Renal pelvis (tissue), 4 donors: Measurements from ENCODE around the gene HOXB5. TPM values are rescaled to one million over a fixed set of nuclear protein-coding genes. Genes with fewer than 3 reads are reported as not detected.

Source experiments
- DNase-seq: peaks from one replicate; pipeline ENCODE4 v3.0.0-alpha.2; 2013
- polyA plus RNA-seq, 3 donors: library from polyadenylated mRNA; unstranded; fragments of 120-200 nt; gene quantifications; one replicate each; pipeline ENCODE4 v1.2.1, GENCODE V29; 2013; ENCODE audit not compliant: insufficient read length in 3 of 3

HOXB5 gene
- polyA plus RNA-seq, 3 donors = 36.1 to 48.2 (median 47.4) TPM

DNA sequence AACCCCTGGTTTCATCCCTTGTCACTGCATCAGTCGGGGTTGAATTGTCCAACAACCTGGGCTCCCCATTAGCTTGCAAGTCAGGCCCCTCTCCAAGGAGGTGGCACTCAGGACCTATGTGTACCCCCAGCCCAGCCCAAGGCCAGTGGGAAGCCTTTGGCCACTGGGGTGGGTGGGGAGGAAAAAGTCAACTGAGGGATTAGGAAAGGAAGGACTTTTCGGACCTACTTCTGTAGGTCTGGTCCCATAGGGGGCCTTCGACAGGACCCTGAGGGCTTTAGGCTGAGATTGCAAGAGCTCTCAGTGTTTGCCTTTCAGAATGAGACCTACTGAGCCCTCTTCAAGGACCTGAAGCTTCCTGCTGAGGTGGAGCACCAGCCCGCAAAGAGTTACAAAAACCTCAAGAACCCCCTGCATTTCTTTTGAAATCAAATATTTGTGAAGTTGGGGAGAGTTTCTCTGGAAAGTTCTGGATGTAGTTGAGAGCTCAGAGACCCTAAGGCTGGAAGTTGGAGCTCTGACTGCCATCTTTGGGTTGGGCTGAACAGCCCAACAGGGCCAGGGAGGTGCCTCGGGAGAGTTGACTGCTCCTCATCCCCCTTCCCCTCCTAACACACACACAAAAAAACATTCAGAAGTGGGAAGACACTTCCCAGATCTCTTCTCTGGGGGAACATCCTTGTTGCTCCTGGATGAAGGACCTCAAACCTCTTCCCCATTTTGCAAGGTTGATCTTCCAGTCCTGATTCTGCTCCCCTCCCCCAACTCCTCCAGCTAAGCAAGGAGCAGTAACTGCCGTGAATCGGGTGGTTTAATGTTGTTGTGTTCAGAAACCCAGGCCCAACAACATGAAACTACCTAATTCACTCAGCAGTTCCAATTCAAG, 38.4 kb upstream of the HOXB5 start:
- DNase-seq = no peak

DNA sequence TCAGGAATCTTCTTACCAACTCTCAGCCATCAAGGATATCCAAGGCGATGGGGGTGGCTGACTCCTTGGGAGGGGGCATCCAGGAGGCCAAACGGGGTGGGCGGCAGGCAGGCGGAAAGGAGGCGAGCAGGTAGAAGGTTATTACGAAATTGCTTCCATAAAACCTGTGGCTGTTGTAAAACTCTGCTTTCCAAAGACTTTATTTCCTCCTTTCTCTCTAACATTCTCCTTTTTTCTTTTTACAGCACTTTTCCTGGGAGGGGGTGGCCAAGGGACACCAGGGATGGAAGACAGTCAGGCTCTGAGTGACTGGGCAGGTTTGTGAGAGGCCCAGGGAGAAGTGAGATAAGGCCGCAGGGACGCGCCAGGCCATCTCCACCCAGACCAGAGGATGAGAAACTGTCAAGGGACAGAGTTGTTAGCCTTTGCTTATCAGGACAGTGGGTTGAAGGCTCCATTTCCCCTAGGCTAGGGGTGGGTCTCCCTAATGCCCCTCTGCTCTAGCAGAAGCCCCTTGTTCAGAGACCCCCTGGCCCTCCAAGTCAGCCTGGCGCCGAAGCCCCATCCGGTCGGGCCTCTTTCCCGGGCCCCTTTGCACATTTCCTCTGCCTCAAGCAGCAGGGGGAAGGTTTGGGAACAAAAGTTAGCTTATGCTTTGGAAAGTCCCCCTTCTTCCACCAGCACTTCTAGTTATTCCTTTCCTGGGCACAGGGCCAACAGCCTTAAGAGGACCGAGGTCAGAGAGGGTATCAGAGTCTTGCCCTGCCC, 37.5 kb upstream of the HOXB5 start:
- DNase-seq = no peak

DNA sequence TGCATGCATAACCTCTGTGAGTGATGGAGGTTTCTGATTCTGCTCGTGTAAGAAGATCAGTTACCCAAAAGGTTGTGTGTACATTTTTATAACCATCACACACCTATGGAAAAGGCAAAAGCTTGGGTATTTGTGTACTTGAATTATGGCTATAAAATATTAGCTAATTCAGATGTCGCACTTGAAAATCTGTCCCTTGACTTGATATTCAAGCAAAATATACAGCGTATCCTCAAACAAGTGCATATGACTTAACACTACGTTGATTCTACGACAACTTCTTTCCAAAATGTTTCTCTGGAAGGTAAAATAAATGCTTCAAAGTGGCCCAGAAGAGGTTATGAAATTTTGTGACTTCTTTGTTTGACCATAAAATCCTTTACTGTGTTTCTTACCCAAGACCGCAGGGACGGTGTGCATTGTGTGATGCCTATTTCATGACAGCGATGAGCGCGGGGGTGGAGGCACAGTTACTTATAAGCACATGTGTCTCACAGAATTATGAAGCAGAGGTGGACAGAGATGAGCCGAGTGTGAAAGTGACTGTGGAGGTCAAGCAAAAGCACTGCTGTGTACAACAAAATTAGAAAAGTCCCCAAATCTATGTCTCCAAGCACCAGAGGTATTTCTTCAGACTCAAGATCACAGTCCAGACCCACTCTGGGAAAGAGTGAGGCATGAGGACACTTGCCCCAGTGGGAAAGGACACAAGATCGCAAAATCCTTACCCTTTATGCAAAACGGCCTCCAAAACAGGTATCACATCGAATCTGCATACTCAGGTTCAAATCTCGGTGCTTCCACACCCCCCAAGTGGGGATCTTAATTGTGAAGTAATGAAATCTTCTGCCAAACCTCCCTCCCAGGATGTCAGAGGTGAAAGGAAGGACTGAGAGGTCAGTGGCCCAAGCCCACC, 36.7 kb upstream of the HOXB5 start:
- no peak for DNase-seq

DNA sequence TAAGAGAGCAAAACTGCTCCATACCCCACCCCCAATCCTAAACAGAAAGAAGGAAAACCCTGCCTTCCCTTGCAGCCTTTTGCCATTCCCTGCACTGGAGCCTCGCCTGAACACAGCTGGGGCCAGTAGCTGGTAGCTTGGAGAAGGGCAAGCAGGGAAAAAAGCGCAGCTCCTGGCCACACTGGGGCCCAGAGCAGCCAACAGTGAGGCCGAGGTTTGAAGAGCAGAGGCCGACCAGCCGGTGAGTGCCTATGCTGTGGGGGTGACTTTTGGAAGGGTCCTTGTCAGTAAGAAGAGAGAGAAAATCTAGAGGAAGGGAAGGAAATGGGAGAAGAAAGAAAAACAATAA, 35.8 kb upstream of the HOXB5 start:
- DNase-seq = no peak

DNA sequence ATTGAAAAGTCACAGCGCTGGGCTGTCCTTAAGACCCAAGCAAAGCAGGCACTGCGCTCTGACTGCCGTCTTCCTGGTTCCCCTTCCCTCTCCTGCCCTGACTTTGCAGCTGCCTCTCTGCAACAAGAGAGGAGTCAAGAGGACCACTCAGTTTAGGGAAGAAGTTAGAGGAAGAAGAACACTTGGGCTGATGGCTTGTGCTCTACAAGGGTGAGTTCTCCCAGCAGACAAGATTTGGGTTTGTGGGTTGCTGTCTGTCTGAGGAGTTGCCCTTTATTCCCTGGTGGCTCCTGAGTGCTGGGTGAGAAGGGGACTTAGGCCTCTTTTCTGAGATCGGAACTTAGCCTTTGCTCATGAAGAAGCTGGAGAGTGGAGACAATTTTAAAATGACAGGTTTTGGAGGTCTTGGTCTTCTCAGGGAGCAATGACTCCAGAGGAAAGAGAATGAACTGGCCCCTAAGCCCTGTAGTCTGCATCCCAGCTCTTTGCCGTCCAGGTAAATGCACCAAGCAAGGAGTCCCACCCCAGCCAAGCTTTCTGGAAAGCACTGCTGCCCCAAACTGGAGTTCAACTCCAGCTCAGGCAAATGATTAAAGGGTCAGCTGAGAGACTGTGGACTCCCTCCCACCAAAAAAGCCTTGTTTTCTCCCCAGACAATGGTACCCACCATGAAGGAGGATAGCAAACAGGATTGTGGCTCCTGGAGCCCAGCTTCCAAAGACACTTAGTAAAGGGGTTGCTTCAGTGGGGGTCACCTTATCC, 35.3 kb upstream of the HOXB5 start:
- DNase-seq = no peak

DNA sequence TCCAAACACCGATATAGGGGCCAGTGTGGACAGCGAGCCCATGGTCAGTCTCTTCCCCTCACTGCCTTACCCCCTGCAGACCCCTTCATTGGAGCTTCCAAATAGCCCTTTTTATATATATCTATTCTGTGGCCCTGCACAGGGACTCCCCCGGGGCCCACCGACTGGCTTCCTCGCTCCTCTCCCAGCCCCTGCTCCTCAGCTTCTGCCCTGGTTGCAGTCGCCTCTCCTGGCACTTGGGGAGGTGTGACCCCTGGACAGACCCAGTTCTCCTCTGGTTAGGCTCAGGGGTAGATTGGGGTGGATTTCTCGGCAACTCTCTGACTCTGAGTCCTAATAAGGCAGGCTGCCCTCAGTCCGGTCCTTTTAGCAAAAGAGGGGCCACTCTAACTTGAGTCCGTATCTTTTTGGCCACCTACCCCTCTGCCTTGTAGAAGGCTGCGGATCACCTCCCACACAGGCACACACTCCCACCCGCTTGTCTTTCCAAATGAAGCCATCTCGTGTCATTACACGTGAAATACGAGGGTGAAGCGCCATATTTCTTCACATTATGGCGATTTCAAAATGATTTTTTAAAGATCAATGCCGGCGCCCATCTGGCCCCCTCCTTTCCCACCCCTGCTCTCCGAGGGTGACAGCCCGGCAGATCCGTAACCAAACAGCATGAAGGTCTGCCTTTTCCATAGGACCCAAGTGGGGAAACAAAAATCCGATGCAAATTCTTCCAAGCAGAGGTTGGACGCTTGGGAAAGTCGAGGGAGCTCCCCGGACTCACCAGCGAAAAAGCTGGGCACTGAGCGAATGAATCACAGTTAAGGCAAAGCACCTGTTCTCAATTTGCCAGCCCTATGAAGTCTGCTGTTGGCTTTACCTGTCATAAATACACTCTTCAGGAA, 34.3 kb upstream of the HOXB5 start:
- DNase-seq = no peak

DNA sequence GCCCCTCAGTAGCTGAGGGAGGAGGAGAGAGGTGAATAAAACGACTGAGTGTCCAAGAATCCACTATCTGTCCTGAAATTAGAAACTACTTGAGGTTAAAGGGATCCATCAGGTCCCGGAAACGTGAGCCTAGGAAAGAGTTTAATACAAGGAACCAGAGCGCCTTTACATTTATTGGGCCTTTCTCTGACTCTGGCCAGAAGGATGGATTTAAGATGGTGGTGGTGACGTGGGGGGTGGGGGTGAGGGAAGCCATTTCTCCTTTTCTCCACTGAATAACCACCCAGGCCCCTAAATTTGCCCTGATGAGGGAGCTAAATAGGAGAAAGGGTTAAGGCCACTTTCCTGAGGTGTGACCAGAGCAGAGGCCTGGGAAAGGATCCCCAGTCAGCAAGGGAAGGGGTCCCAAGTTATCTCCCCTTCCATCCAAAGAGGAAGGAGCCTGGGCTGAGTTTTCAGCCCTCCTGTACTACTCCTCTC, 33.6 kb upstream of the HOXB5 start:
- no peak for DNase-seq

DNA sequence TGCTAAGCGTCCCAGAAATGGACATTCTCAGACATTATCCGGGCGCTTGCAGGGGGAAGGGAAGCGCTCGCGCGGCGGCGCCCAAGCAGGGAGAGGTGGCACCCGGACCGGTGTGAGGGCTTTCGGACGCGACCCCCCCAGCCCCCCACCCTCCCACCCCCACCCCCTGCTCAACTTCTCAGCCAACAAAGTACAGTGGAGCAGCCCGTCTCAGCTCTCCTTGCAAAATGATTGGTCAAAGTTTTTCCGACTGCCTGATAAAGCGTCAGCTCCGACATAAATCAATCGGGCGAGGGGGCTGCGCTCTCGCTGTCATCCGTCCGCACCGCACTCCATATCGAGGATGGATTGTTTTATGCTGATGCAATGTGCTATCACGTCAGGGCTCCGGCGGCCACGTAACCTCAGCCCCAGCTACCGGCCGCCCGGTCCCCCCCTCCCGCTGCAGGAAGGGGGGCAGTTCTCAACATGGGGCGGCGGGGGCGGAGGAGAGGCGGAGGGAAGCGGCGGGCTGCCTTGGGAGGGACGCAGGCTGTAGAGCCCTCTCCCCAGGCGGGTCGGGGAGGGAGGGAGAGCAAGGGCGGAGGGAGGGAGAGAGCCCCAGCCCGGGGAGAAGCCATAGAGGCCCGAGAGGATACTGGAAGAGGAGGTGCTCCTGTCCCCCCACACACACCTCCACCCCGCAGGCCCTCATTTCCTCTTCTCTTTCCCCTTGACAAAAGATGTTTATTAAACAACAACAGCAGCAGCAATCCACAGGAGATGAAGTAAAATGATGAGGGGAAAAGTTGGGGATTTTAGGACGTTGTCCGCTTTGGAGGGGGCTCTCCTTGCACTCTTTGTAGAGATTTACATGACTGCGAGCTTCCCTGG, 32.9 kb upstream of the HOXB5 start, which contains the start of gene HOXB9:
HOXB9 (minus strand) TSS at position 114 of the 873 bp plus-strand sequence; CDS start at position 25, 89 bp downstream.
- DNase-seq = no peak

DNA sequence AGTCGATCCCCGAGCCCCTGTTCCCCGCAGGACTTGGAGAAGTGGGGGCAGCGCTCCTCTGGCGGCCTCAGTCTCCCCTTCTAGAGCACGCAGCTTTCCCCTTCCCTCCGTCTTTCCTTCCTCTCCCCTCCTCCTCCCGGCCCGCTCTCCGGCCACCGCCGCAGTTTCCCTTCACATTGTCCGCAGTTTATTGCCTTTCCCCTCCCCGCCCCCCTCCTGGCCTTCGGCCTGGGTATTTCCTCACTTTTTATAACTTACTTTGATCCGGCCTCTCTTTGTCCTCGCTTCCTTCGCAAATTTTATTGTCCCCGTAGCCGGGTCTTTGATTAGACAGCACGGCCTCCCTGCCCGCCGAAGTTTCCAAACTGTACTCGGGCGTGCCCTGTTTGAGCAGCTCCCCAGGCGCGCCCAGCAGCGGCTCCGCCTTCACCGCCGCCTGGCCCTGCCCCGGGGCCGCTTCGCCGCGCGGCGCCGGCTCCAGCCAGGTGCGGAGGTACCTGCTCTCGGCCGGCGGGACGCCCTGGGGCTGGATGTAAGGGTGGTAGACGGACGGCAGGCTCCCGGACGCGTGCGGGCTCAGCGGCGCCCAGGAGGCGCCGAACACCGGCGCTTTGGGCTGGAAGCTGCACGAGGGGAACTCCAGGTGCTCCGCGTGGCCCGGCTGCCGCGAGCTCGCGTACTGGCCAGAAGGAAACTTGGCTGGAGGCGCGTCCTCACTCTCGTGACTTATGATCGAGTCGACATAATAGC, 32.1 kb upstream of the HOXB5 start:
- DNase-seq = no peak

DNA sequence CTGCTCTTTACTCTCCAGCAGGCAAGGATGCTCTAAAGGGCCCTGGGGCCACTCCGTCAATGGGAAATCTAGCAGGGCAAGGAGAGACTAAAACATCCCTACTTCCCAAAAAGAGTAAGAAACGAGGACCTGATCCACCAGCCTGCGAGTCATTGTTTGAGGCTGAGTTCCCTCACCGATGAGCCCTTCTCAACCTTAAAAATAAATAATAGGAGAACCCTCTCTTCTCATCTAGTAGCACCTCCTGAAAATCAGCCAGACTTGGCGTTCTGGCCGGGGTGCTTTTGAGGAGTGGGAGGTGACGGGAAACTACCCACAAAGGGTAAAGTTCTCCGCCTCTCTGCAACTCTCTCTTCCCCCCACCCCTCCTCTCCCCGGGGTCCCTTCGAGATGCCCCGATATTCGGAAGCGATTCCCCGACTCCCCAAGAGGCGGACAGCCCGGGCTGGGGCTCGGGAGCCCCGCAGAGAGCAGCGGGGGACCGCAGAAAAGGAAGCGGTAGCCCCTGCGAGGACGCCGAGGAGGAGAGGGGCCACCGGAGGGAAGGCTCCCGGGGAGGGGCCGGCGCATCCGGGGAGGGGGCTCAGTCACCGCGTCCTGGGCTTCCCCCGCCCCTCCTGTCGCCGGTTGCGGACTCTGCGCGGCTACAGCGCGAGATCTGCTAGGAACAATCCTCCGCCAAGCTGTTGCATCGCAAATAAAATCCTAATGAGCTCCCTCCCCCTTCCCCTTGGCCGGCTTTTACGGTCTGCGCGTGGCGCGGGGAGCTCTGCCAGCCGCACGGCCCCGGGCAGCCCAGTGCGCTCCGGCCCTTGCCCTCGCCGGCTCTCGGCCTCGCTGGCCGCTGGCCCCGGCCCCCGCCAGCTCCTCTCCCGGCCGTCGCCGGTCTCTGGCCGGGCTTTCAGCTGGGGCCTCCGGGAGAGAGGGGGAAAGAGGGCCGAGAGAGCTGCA, 31.2 kb upstream of the HOXB5 start:
- no peak for DNase-seq

DNA sequence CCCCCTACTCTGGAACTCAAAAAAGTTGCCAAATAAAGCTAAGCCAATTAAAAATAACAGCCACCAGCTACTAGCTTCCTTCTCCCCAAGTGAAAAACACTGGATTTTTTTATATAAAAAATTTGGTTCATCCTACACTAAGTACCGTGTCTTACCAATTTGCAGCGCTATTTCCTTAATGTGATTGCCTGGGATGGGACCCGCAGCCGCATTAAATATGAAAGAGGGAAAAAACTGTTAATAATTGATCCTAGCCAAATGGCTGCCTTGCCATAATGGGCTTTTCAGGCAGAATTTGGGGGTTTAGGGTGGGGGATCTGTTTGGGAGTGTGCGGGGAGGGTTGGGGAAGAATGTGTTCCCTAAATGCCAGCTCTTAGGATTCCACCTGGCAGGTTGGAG, 30.5 kb upstream of the HOXB5 start:
- no peak for DNase-seq

DNA sequence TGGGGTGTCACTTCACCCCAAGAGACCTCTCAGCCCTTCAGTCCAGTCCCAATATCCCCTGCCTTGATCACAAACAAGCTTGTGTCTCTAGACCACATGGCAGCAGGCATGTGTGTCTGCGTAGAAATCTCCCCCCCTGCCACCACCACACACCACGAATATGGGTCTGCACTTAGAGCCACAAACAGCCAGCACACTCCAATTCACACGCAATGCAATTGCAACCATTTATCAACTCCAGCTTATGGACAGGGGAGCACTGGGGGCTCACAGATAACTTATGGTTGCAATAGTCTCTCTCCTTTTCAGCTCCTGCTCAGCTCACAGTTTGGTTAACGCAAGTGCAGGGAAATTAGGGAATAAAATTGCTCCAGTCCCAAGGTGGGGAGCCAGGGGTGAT, 30.0 kb upstream of the HOXB5 start:
- DNase-seq = no peak

DNA sequence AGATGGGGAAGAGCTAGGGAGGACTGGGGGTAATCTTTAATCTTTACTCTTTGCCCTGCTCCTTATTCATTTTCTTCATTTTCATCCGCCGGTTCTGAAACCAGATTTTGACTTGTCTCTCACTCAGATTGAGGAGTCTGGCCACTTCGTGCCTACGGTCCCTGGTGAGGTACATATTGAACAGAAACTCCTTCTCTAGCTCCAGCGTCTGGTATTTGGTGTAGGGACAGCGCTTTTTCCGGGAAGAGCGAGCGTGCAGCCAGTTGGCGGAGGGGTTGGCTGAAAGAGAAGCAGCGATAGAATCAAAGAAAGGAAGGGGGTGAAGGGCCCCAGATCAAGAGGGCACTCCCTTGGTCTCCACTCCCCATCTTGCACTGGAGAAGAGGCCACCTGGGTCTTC, 29.3 kb upstream of the HOXB5 start:
- DNase-seq = no peak

DNA sequence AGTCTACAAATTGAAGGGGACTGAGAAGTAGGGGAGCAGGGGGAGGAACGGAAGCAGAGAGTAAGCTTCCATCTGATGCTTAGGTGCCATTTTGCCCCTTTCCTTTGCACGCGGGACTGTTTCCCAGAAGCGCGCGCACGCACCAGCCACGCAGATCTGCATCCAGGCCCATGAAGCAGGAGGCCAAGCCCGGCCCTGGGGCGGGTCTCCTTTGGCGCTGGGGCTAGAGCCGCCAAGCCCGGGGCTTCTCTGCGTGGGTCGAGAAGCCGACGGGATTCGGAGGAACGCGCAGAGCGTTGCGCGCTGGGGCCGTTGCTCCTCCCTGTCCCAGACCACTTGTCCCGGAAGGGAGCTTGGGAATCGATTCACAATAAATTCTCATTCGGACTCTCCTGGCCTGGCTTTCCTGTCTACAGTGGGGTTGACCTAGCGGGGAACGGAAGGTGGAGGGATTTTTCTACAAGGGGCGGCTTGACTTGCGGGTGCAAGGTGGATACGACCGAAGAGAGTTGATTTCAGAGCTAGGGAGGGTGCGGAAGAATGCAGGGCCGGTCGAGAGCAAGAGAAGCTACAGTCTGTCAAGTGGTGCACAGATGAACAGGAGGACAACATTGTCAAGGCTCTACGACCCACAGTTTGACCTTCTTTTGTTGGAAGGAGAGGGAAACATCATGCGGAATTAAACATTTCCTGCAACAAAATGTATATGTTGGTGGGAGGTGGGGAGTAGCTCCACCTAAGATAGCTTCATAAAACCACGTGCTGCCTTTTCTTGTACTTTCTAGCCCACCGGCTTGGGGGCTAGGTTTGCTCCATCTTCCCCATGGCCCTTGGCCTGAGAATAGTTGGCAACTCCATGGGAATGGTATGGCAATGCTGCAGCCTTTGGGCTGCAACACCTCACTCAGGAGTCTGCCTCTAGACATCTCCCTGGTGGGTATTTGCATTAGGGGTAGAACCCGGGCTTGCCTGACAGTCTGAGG, 28.1 kb upstream of the HOXB5 start:
- no peak for DNase-seq

DNA sequence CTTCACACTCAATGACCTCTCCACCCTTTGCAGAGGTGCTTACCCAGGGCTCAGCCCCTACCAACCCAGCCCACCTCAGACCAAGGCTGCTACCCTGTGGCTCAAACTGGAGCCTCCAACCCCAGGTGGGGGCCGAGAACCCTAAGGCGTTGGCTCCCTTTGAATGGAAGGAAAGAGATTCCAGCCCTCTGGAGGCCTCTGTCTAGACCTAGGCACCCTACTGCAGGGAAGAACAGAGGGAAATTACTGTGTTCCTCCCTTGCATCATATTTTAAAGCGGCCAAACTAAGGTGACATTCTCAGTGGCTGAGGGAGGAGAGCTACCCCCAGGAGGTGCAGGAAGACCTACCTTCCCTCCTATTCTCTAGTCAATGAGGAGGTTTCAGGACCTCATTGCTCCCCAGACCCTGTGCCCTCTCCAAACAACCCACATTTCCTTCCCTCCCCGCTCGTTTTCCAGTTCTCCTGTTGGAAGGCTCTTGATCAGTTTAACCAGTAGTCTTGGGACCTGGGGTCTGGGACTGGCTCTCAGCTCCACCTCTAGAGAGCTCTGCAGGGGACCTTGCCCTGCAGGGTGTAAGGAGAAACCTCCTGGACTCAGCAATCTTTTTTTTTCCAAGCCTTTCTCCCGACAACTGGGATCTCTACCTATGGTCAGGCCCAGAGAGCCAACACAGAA, 27.0 kb upstream of the HOXB5 start:
- no peak for DNase-seq
